NB4 (cell line): Measurements from ENCODE around the gene PPARA.

Experiments
- DNase-seq: peaks from one replicate; pipeline ENCODE4 v3.0.0; 2010; ENCODE audit warnings: low read depth
- H3K4me3 ChIP-seq: one replicate; pipeline ENCODE4 v1.5.1; 2011; ENCODE audit warnings: mild to moderate bottlenecking, low read depth, low read length, moderate library complexity
- CTCF ChIP-seq: IDR thresholded peaks from one replicate; pipeline ENCODE4 v1.5.1; 2012; ENCODE audit warnings: low read depth, low read length
- MAX ChIP-seq: IDR thresholded peaks from 2 replicates; pipeline ENCODE4 v1.6.1; 2011; ENCODE audit warnings: low read depth, low read length
- MYC ChIP-seq: IDR thresholded peaks from 2 replicates; pipeline ENCODE4 v1.6.1; 2011; ENCODE audit warnings: low read depth, low read length
- POLR2A ChIP-seq: IDR thresholded peaks from 2 replicates; pipeline ENCODE4 v1.6.1; 2011; ENCODE audit warnings: mild to moderate bottlenecking; ENCODE audit not compliant: insufficient read length; ENCODE audit errors: extremely low read depth

PPARA gene

GRCh38 chr22:46280999-46281623 lies 130.8 kb downstream of the PPARA start:
- peak; percentile 62 for DNase-seq
- TF ChIP-seq MAX = no peak
- TF ChIP-seq CTCF = no peak
- no peak for TF ChIP-seq MYC
- no peak for TF ChIP-seq POLR2A
- no peak overlapping the region for H3K4me3 ChIP-seq

- DNase-seq = no peak
- no peak for TF ChIP-seq CTCF
- no peak for TF ChIP-seq POLR2A
- no peak for TF ChIP-seq MAX
- no peak for TF ChIP-seq MYC
- no peak overlapping the region for H3K4me3 ChIP-seq
These were observed 131.7 kb downstream of the PPARA start for GRCh38 chr22:46281866-46282678.

GRCh38 chr22:46286006-46286405 lies 135.7 kb downstream of the PPARA start:
- no peak overlapping the region for H3K4me3 ChIP-seq
- no peak for TF ChIP-seq POLR2A
- no peak for TF ChIP-seq CTCF
- no peak for TF ChIP-seq MYC
- TF ChIP-seq MAX = no peak
- no peak for DNase-seq

GRCh38 chr22:46286941-46287872 lies 136.9 kb downstream of the PPARA start:
- H3K4me3 ChIP-seq = peak overlapping the region; percentile 57
- TF ChIP-seq POLR2A (no peak), CTCF (no peak), MAX (no peak), MYC (no peak)
- DNase-seq = peak; percentile 18

- peak; percentile 88 for DNase-seq
- no peak for TF ChIP-seq MYC
- TF ChIP-seq MAX = peak; percentile 50; the same call in 1 of the 2 replicates
- TF ChIP-seq CTCF = no peak
- TF ChIP-seq POLR2A = peak; percentile 41
- peak overlapping the region; percentile 57 for H3K4me3 ChIP-seq
These were observed 137.8 kb downstream of the PPARA start for GRCh38 chr22:46287873-46288751.
